HCT116 (cell line): ENCODE data around the gene CATSPERE. TPM values are rescaled to one million over a fixed set of nuclear protein-coding genes. Genes with fewer than 3 reads are reported as not detected.

ENCODE experiments used
- ATAC-seq: fragments of 200-7000 bp; cut with Tn5 transposase; 2 replicates; pipeline ENCODE4 v1.9.1; 2020; ENCODE audit warnings: mild to moderate bottlenecking, moderate library complexity
- BruUV-seq: library from RNA; stranded (reverse); fragments of 400-500 nt; replicated peaks from 2 replicates; lab custom pipeline; 2021; lab: Mats Ljungman, UMichigan
- CTCF ChIA-PET: fragments of 300-600 bp; sonication (Branson Sonifier 250); formaldehyde crosslinking; loops from one replicate; lab custom pipeline; 2021; ENCODE audit warnings: antibody characterized with exemption; lab: Charles Lee
- POLR2A ChIA-PET: fragments of 300-600, 350-600 bp; sonication (Branson Sonifier 250); formaldehyde crosslinking; loops from one replicate; lab custom pipeline; 2021; ENCODE audit warnings: antibody characterized with exemption; lab: Charles Lee
- RAD21 ChIA-PET, 2 experiments: fragments of 300-600 bp; sonication (Branson Sonifier 250); formaldehyde crosslinking; loops; one replicate each; lab custom pipeline; 2023; ENCODE audit warnings: low total read pairs in 2 of 2; ENCODE audit not compliant: uncharacterized antibody in 2 of 2, unreplicated experiment in 2 of 2, low non-redundant PET in 1 of 2; lab: Charles Lee
- DNase-seq: peaks from one replicate; pipeline ENCODE4 v3.0.0-alpha.2; 2010; ENCODE audit warnings: low read depth, low spot score
- H2AFZ ChIP-seq: fragments of 200-600 bp; shearing (Covaris generic), sonication (generic); 2 replicates; pipeline ENCODE4 v1.6.1; 2017; ENCODE audit warnings: low read depth, mixed run types, mixed read lengths, antibody characterized with exemption, low read length; ENCODE audit not compliant: poor library complexity, severe bottlenecking
- H3K27ac ChIP-seq: 2 replicates; pipeline ENCODE4 v1.5.1; 2012; ENCODE audit warnings: low read depth, low read length
- H3K27me3 ChIP-seq: fragments of 200-600 bp; sonication (generic); 2 replicates; pipeline ENCODE4 v1.6.1; 2016; ENCODE audit warnings: mixed run types, low read length, mixed read lengths; ENCODE audit not compliant: insufficient read depth
- H3K36me3 ChIP-seq, 2 experiments: fragments of 200-500 bp in 1 of 2; fragments of 200-600 bp in 1 of 2; sonication (Bioruptor generic) in 1 of 2; sonication (generic) in 1 of 2; 2 replicates each; pipeline versions ENCODE4 v1.5.1 to v1.6.1; 2014 to 2016; ENCODE audit warnings: low read length in 2 of 2, inconsistent platforms in 1 of 2, mixed read lengths in 1 of 2, mixed run types in 1 of 2; ENCODE audit not compliant: insufficient read depth in 2 of 2, control insufficient read depth in 1 of 2
- H3K4me1 ChIP-seq, 2 experiments: fragments of 200-600 bp in 1 of 2; sonication (generic) in 1 of 2; 2 replicates each; pipeline versions ENCODE4 v1.5.1 to v1.6.1; 2012 to 2017; ENCODE audit warnings: low read length in 2 of 2, inconsistent platforms in 1 of 2, mild to moderate bottlenecking in 1 of 2, mixed read lengths in 1 of 2, mixed run types in 1 of 2, moderate library complexity in 1 of 2; ENCODE audit not compliant: insufficient read depth in 2 of 2, control insufficient read depth in 1 of 2
- H3K4me2 ChIP-seq: fragments of 200-600 bp; sonication (generic); 2 replicates; pipeline ENCODE4 v1.6.1; 2017; ENCODE audit warnings: mixed run types, low read length, mixed read lengths
- H3K4me3 ChIP-seq, 2 experiments: fragments of 200-600 bp in 1 of 2; sonication (generic) in 1 of 2; replicated peaks in 1 of 2; 2 replicates each; pipeline ENCODE4 v1.5.1; 2011 to 2016; ENCODE audit warnings: low read length in 2 of 2, control low read depth in 1 of 2, low read depth in 1 of 2, mild to moderate bottlenecking in 1 of 2, mixed read lengths in 1 of 2, mixed run types in 1 of 2
- H3K79me2 ChIP-seq: fragments of 200-600 bp; sonication (generic); 2 replicates; pipeline ENCODE4 v1.6.1; 2017; ENCODE audit warnings: mild to moderate bottlenecking, mixed run types, low read length, moderate library complexity, mixed read lengths; ENCODE audit not compliant: insufficient read depth
- H3K9ac ChIP-seq: fragments of 200-600 bp; sonication (generic); 2 replicates; pipeline ENCODE4 v1.6.1; 2016; ENCODE audit warnings: low read length, mixed read lengths
- H3K9me2 ChIP-seq: fragments of 200-600 bp; sonication (generic), shearing (Covaris generic); 2 replicates; pipeline ENCODE4 v1.6.1; 2017; ENCODE audit warnings: mixed run types, mild to moderate bottlenecking, moderate library complexity; ENCODE audit not compliant: insufficient read depth
- H3K9me3 ChIP-seq, 2 experiments: fragments of 200-500 bp in 1 of 2; fragments of 200-600 bp in 1 of 2; sonication (Bioruptor generic) in 1 of 2; sonication (generic) in 1 of 2; 2 replicates each; pipeline ENCODE4 v1.6.1; 2014 to 2017; ENCODE audit warnings: low read length in 2 of 2, mixed read lengths in 2 of 2, inconsistent platforms in 1 of 2, low read depth in 1 of 2, mild to moderate bottlenecking in 1 of 2, mixed run types in 1 of 2, moderate library complexity in 1 of 2; ENCODE audit not compliant: control insufficient read depth in 1 of 2, insufficient read depth in 1 of 2
- H4K20me1 ChIP-seq: fragments of 200-600 bp; sonication (generic), shearing (Covaris generic); 2 replicates; pipeline ENCODE4 v1.6.1; 2017; ENCODE audit warnings: mixed run types, mild to moderate bottlenecking, moderate library complexity; ENCODE audit not compliant: insufficient read depth
- ELF1 ChIP-seq: IDR thresholded peaks from 2 replicates; pipeline ENCODE4 v1.6.1; 2012; ENCODE audit warnings: low read depth, borderline replicate concordance
- EZH2 ChIP-seq: fragments of 200-600 bp; sonication (generic); IDR thresholded peaks from 2 replicates; pipeline ENCODE4 v1.6.1; 2017; ENCODE audit warnings: antibody characterized with exemption, mixed run types
- MAX ChIP-seq: IDR thresholded peaks from 2 replicates; pipeline ENCODE4 v1.6.1; 2012
- REST ChIP-seq: IDR thresholded peaks from 2 replicates; pipeline ENCODE4 v1.6.1; 2012; ENCODE audit warnings: low read depth
- ZFX ChIP-seq: fragments of 450-650 bp; IDR thresholded peaks from 2 replicates; pipeline ENCODE4 v1.6.1; 2017
- intact Hi-C: fragments of 100-400 bp; cut with micrococcal nuclease; formaldehyde crosslinking; loops from 2 replicates; pipeline ENCODE4 v1.10.0; 2022
- total RNA-seq: library from RNA; stranded (reverse); gene quantifications from one replicate; pipeline ENCODE4 v1.2.1, GENCODE V29; 2021; ENCODE audit not compliant: unreplicated experiment

Gene CATSPERE
- total RNA-seq, 1 experiment from 2014 or later: 0.34 TPM

GRCh38 chr1:244651956-244652622, 191.0 kb downstream of the CATSPERE start:
- DNase-seq: peak; percentile 3
- ChIA-PET CTCF (no interaction called here), POLR2A (no interaction called here), RAD21 (no interaction called here)
- Histone ChIP-seq H3K4me3 (peak overlapping the region; percentile 57 to 74), H2AFZ (peak overlapping the region; percentile 28), H4K20me1 (no peaks in the 10 kb centered on the region), H3K4me1 (peaks cover 5 to 23% of the 10 kb centered on the region in 2 experiments; a peak in 3 of 4 replicates), H3K27ac (peak overlapping the region; percentile 82), H3K36me3 (peaks cover 0 to 3% of the 10 kb centered on the region in 2 experiments; a peak in 1 of 4 replicates), H3K4me2 (peak overlapping the region; percentile 84), H3K27me3 (no peaks in the 10 kb centered on the region), H3K9me2 (no peaks in the 10 kb centered on the region), H3K9ac (peak overlapping the region; percentile 57), H3K9me3 (no peaks in the 10 kb centered on the region), H3K79me2 (peaks cover 38% of the 10 kb centered on the region)
- TSS peak; percentile 75 for BruUV-seq
- ATAC-seq: no peak
- TF ChIP-seq ELF1 (0 out of 2 replicates have a peak, but pooled peaks have one; percentile 13), REST (no peak), EZH2 (no peak), MAX (peak; percentile 6; the same call in 1 of the 2 replicates), ZFX (no peak)
- intact Hi-C loops: loop anchor here (2.0 kb wide), 2 partner anchors 183 to 199 kb away; partner anchors contain the start of gene COX20
